Stimulated activated CD8-positive, alpha-beta memory T cell treated with anti-CD3 and anti-CD28 coated beads, Interleukin-15, amount 100 ng/mL, for 4 hours (primary cell): ENCODE measurements around the gene FZD4.
"Not testable (repeated sequence)": the region's sequence is repeated elsewhere in the genome, so short reads cannot be mapped to it uniquely, and the experiment has no call there.

Experiments
- DNase-seq, 2 donors: peaks; one replicate each; pipeline ENCODE4 v3.0.0-alpha.2; 2020; ENCODE audit warnings: low read depth in 2 of 2

Gene FZD4

DNA sequence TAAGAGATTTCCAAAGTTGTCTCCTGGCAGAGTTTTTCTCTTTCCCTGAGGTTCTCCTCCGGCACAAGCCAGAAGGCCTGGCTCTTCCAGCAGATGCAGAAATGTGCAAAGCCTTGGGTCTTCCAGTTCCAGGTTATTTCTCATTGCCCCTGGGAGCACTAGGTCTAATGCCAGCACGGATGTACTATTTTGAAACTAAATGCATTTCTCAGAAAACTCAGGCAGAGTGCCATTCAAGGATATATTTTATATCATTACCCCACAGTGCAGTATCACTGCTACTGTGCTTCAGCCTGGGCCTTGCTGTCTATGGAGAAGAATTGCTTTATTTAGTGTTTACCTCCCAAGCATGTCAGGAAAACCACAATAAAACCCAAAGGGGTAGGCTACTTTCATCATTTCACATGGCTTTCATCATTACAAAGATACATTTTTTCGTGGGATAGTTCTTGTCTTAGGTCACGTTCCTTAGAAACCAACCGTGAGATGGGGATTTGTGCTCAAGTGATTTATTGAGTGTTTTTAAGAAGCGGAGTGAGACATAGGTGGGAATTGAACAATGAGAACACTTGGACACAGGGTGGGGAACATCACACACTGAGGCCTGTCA, 22.4 kb upstream of the FZD4 start:
- DNase-seq = no peak

DNA sequence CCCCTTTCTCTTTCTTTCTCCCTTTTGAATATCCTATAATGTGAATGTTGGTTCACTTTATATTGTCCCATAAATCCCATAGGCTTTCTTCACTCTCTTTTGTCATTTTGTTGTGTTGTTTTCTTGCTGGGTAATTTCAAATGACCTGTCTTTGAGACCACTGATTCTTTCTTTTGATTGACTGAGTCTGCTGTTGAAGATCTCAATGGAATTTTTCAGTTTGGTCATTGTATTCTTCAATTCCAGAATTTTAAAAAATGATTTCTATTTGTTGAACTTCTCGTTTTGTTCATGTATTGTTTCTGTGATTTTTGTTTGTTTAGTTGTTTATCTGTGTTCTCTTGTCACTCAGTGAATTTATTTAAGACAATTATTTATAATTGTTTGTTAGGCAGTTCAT, 17.5 kb upstream of the FZD4 start:
- DNase-seq = no peak

DNA sequence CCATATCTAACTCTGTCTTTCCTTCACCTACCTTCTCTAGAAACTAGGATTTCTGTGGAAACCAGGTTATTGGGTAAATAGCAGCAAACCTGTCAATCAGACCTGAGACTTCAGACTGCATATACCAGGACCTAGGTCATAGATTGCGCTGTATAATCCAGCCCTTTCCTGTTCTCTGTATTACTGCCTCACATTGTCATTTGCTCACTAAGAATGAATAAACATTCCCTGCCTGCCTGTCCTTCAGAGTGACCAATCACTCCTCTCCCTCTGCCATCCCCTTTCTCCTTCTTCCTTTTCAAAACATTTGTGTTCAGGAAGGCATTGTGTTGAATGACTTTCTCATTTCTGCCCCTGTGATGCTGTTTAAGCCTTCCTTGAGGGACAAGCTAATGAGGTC, 14.1 kb upstream of the FZD4 start:
- DNase-seq = no peak

DNA sequence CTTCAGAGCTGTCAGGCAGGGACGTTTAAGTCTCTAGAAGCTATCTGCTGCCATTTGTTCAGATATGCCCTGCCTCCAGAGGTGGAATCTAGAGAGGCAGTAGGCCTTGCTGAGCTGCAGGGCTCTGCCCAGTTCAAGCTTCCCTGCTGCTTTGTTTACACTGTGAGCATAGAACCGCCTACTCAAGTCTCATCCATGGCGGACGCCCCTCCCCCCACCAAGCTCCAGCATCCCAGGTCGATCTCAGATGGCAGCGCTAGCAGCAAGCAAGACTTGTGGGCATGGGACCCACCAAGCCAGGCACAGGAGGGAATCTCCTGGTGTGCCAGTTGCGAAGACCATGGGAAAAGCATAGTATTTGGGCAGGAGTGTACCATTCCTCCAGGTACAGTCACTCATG, 12.4 kb upstream of the FZD4 start:
- not testable (repeated sequence) for DNase-seq

DNA sequence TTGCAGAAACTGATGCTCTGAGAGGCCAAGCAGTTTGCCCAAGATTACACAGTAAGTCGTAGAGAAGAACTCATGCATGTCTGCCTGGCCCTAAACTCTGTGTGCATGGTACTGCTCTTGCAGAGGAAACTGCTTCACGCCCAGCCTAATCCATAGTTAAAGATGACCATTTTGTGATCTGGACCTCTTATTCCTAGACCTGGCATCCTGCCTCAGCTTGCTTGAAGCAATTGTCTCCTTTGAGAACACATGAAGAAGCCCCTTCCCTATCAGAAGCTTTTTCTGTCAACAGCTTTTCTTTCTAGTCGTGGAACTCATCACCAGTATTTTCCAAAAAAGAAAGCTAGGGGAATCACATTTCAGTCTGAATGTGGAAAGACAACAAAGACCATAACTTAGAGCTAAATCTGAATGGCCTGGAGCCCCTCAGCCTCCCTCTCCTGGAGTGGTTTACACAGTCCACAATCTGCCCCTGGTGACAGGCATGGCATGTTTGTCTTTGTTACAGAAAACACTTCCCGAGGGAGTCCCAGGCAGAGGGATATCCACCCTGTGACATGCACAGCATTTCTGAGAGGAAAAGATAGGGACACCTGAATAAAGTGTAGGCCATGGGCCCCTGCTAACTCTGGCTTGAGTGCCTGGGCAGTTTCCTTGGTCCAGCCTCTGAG, 2.9 kb upstream of the FZD4 start:
- DNase-seq = no peak

DNA sequence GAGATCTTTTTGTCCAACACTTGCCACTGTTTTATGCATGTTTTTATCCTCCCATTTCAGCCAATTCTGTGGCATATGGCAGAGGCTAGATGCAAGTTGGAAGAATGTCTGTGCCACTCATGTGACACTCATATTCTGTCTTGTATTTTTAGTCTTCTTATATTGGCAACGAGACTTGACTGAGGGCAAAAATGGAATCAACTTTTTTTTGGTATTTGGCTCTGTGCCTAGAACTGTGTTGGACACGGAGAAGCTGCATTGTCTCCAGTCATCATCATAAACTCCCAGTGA, 1.7 kb upstream of the FZD4 start:
- no peak for DNase-seq

DNA sequence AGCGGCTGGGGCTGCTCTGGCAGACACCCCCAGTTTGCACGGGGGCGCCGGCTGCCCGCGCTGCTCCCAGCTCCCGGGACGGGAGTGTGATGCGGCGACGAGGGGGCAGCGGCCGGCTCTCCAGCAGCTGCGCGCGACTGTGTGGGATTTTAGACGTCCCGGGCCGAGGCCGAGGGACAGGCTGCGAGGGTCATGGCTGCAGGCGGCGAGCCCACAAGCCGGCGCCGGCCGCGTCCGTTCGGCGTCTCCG, 159 bp downstream of the FZD4 start:
- no peak for DNase-seq

DNA sequence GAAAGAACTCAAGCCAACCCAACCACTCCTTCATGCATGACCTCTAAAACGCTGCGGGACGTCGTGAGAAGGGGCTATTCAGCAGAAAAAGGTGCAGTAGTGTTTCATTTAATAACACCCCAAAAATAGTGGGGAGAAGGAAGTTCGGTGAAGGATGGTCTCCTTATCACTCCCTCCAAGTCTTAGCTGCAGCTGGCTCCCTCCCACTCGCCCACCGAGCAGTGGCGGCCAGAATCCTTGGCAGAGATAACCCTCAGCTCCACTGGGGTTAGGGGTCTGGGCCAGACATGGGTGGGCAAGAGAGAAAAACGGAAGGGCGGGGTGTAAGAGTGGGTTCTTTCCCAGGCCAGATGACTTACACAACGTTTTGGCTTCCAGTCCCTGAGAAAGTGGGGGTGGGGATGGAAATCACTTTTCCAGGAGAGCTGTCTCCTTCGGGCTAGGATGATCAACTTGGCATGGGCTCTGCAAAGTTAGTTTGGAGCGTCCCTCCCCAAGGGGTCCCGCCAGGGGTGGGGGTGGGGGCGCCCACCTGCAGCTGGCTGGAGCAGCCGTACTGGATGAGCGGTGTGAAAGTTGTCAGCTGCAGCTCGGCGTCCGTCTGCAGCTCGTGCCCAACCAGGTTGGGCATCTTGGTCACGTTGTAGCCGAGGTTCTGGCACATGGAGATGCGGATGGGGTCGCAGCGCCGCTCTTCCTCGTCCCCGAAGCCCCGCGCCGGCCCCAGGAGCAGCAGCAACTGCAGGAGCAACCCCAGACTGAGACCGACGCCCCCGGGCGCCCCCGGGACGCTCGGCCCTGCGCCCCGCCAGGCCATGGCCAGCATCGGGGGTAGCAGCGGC, 705 bp downstream of the FZD4 start:
- DNase-seq = no peak

DNA sequence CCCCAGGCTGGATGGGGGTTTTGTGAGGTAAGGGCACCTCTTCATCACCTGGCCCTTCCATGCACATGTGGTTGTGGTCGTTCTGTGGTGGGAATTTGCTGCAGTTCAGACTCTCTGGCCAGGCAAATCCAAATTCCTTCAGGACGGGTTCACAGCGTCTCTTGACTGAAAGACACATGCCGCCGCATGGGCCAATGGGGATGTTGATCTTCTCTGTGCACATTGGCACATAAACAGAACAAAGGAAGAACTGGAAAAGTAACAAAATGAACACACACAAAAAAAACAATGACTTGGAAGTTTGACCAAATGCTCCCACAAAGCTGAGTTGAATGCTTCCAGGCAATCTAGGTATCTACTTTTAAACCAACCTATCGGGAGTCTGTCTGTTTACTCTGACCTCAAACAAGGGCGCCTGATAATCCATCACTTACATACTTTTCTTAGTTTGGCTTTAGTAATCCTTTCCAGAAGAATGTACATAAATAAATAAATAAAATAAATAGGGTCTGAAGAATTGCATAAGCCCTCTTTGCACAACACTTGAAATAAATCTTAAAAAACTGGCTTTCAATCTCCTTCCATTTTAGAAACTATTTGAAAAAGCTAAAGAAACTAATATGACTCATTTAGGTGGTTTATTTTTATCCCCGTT, 2.8 kb downstream of the FZD4 start:
- no peak for DNase-seq

DNA sequence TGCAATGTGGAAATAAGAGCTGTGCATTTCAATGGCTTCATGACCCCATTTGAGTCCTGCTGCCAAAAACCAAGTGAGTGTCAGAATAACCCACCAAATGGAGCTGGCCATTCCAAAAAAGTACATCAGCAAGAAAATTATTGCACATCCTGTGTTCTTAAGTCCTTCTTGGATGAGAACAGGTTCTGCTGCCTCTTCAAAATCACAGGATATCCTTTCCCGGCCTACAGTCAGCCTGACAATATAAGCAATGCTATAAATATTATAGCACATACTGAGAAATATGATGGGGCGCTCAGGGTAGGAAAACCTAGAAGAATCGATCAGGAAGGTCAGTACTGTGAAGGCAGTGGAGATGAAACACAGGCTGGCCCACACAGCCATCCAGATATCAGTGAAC, 3.5 kb downstream of the FZD4 start:
- DNase-seq = no peak

DNA sequence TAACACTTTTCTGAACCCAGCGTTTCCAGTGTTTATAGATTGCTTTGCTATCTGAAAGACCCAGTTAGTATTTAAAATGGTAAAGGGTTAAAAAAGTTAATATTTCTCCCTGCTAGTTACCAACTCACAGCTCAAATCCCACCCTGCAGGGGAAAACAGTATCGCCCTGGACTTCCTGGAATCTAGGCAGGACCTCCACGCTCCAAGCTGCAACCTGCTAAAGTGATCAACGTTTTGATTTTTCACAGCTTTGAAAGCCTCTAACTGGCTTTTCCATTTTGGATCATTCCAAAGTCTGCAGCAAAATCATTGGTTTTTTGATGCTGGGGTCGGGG, 4.6 kb downstream of the FZD4 start:
- DNase-seq = no peak

DNA sequence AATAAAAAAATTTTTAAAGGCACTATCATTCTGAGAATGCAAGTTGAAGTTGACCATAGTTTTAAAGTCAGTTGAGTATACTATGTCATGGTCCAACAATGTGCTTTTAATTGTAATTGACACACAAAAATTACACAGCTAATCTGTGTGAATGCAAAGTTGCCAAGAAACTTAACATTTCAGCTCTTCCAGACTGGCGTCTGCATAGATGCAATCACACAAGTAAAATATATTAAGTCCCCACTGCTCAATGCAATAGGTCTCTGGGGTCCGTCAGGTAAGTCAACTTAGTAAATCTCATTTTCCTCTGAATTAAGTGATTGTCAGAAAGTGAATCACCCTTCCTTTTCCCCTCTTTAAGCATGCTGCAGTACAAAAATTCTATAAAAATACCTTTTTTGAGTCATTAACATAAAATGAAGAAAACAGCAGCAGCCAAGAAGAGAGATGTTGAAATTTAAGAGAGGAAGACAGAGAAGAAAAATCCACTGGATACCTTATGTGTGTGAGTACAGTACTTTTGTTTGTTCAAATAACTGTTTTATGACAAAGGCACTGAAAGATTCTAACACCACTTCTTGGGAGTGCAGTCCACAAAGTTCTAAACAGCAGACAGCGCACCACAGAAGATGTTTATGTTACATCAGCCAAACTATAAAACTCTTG, 5.1 kb downstream of the FZD4 start:
- no peak for DNase-seq

DNA sequence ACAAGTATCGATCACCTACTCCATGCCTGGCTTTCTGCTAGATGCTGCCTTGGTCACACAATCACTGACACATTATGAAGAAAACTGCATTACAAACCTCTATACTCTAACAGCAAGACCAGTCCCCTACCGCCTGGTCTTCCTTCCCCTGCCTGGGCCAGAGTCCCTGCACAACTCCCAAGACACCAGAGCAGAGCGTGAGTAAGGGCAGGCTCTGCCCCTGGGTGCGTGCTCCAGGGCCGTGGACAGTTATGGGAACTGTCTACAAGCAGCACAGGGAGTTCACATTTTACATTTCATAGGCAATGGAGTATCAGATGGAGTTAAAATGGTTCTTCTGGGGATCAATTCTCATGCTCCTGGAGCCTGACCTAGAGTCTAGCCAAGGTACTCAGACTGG, 6.5 kb downstream of the FZD4 start:
- DNase-seq = no peak

DNA sequence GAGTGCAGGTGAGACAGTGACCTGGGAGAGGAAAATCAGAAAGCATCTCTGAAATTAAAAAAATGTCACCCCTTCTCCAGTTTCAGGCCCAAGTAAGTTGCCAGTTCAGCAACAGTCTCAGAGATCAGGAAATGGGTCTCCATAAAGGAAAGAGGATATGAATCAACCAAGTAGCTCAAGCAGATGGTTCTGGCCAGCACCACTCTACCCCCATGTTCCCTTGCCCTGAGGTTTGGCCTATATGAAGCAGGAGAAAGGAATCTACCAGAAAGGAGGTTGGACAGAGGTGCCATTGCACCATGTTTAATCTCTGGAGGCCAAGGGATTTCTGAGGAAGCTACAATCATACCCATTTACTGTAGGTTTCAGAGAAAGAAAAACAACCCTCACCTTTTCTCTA, 7.7 kb downstream of the FZD4 start:
- DNase-seq = no peak

DNA sequence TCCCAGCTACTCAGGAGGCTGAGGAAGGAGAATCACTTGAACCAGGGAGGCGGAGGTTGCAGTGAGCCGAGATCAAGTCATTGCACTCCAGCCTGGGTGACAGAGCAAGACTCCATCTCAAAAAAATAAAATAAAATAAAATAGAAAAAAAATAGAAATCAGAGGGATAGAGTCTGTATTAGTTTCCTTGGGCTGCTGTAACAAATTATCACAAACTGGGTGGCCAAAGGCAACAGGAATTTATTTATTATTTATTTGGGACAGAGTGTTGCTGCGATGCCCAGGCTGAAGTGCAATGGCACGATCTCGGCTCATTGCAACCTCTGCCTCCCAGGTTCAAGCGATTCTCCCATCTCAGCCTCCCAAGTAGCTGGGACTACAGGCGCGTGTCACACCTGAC, 11.7 kb downstream of the FZD4 start:
- DNase-seq = not testable (repeated sequence)

DNA sequence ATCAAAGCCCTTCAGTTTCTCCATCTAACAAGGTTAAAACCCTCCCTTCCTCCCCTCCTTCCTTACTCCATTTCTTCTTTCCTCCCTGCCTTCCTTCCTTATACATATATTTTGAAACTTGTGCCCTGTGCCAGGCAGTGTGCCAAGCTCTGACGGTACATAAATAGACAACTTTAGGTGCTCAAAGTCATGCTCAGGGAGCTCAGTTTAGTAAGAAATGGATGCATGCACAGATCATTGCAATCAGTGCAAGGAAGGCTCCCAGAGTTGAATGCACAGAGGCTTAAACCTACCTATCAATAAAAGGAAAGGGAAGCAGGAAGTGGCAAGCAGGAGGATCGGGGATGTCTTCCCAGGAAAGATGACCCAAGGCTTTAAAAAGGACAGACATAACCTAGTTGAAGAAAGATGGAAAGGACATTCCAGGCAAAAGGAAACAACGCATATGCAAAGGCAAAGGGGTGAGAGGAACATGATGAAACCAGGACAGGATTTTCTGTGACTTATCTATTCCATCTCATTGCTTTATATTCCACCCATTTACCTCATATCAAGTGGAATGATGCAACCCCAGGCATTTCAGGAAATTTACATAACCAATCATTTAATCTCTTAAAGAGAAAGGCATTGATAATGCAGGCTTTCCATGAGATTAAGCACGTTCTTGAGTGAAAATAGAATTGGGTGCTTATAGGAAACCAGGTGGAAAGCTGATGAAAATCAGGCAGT, 13.2 kb downstream of the FZD4 start:
- DNase-seq = no peak

DNA sequence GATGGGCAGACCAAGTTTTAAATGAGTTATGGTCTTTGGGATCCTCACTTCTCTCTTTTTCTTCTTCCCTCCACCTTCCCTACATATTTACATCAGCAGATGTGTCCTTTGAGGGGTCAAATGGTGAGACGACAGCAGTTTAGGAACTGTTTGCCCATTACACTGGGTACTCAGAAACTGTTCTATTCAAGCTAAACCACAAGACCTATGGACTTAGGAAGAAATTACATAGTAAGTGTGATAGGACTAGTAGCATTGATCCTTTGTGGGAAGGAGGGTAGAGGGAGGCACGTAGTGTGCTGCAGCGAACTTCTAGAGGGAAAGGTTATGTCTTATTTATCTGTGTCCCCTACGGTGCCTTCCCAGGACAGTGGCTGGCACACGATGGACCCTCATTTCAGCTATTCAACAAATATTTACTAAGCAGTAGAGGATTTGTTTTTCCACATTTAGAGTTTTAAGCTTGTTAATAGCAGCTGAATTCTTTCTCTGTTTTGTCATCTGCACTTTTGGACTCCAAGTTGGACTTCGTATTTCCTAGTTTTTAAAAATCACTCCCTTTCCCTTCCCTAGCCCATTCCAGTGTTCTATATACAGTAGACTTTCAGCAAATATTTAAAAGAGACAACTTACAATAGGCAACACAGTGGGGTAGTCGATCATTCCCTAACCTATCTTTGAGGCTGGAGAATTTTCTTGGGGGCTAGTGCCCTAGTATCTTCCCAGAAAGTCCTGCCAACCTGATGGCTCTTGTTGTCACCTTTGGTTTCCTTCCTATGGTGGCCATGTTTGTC, 13.9 kb downstream of the FZD4 start:
- DNase-seq = no peak

DNA sequence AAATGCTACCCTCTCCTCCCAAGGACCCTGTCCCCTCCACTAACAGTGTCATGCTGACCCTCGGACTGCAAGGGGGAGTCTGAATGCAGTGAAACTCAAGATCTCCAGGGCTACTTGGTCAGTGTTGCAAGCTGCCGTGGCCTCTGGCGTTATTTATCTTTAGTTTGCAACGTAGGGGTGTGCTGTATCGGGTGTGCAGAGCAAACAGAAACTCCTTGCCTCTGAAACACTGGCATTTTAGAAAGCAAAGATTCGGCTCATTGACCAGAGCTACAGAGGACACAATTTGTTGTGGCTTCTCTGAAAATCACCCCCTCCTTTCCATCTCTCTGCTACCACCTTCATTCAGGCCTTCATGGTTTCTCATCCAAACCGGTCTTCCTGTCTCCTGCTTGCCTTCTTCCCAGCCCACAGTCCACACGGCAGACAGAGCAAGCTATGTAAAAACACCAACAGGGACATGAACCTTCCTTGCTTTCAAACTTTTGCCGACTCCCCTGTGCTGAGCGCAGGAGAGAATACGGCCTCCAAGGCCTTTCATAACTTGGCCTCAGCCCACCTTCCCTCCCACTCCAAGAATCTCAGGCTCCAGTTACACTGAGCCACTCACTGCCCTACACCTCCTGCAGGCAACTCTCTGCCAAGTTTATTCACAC, 14.9 kb downstream of the FZD4 start:
- DNase-seq = no peak

DNA sequence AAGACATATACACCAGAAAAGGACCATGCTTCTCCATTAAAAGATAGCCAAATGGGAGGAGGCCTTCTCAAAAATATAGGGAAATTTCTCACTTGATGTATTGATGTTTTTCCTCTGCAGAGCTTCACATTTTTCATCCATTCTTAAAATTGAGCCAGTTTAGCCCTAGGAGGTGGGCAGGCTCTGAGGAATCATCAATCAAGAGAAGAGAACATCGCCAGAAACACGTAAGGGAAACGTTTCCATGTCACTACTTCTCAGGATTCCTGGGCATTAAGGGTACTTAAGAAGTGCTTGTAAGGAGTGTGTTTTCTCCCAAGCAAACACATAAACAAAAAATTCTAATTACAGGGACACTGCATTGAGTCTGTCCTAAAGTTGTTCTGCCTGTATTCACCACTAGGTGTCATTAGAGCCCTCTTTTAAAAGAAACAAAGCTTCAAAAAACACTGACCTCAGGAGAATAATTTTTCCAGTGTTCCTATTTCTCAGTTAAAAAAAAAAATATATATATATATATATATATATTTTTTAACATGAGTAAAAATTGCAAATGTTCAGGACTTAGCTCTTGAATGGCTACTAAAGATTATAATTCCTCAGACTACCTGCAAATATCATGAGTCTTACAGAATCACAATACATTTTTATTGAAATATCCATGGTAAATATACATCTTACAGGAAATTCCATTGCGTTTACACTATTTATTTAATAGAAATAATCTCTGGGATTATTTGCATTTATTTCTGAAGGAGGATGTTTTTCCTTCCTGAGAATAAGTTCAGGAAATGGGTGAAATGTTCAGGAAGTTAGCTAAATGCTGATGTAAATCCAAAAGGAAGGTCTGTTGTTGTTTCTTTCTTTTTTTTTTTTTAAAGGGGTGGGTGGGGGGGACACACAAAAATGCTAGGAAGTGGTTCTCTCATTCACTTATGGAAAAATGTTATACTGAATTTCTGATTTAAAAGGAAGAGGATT, 16.0 kb downstream of the FZD4 start:
- no peak for DNase-seq
